ENCODE results near the gene PHACTR2. TPM values are rescaled to one million over a fixed set of nuclear protein-coding genes. Genes with fewer than 3 reads are reported as not detected.
"Not testable (repeated sequence)": the region's sequence is repeated elsewhere in the genome, so short reads cannot be mapped to it uniquely, and the experiment has no call there.

The PHACTR2 gene
- total RNA-seq: 160 TPM
- polyA plus RNA-seq: 11.2 TPM

DNA sequence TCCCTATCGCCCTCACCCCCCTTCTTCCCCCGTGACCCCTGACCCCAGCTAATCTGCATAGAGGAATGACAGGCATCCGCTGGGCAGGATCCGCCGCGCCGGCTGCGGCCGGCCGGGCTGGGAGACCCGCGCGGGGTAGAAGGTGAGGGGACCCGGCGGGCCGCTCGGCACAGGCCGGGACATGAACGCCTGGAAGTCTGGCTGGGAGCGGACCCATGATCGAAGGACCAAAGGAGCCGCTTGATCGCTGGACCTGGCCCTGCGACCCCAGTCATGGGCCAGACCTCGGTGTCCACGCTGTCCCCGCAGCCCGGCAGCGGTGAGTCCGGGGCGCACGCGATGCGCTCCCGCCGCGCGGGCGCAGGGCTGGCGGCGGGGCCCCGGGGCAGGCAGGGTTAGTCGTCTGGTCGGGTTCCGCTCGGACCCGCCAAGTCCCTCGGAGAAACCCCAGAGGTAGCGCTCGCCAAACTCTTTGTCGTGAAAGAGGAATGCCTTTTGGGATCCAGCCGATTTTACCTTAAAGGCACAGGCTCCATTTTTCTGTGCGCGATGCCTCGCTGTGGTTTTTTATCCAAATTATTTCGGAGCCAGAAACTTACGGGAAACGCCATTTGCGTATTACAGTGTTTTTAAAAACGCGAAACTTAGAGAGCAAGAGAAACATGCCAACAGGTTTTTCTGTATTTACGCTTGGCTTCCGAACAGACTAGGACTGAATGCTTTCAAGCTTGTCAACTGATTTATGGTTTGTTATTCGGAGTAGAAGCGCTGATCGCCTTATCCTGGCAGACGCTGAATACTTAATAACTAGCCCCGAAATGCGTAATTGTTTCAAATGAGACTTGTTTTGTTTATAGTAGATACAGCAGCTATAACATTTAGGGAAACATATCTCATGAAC, at the start of gene PHACTR2:
TSS of gene PHACTR2 (plus strand) at position 75 of the 901 bp plus-strand sequence. CDS start at position 274, 199 bp downstream.
- WGBS: under 1% methylated on average over 69 of the region's 69 CpGs
- no peaks in the 10 kb centered on the region for H3K4me1 ChIP-seq (ENCODE audit: insufficient read depth)
- peak; percentile 79 for DNase-seq (ENCODE audit: extremely low spot score)
- H3K27ac ChIP-seq (ENCODE audit: low read depth): peak within 1 kb of the TSS; percentile 97
- peak within 1 kb of the TSS; percentile 95 for H3K4me3 ChIP-seq (ENCODE audit: low read depth, low read length)
- no peaks in the 10 kb centered on the region for H3K36me3 ChIP-seq (ENCODE audit: insufficient read depth)

DNA sequence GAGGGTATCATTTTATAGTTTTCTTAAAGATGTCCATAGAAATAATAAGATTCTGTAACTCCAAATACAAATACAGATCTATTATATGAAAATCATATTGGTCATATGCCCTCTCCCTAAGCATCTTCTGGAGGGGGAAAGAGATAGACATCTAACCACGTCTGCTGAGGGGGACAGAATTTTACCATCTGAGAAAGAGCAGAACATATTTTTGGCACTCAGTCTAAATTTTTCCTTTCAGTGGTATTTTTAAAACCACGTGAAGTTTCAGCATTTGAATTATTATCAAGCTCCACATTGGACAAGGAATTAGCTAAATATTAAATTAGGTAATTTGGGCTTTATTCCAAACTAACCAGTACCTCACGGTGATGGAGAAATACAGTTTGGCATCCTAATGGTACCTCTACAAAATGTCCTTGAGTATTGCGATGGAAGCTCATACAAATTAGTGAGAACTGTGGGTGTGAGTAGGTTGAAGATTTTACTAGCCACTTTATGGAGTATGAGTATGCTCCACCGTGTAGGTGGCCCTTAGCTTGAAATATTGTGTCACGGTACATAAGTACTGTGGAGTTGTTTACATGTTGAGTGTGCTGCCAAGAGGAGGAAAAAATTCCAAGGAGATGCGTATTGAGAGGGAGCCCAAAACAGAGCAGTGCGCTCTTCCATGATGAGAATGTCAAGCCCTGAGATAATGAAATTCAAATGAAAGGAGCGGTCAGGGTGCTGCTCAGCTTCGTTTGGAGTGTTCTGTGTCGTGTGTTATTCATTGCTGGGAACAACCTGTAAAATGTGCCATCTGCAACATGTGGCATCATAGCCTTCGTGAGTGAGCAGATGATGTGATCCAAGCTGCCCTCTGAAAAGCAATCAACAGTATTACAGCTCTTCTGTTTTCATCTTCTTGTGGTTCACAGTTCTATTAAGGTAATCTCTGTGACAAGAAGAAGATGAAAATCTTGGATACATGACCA, 48.4 kb upstream of the PHACTR2 start:
- Histone ChIP-seq H3K4me1 (ENCODE audit: insufficient read depth) (no peaks in the 10 kb centered on the region), H3K27ac (ENCODE audit: low read depth) (no peak overlapping the region), H3K4me3 (ENCODE audit: low read depth, low read length) (no peak overlapping the region), H3K36me3 (ENCODE audit: insufficient read depth) (no peaks in the 10 kb centered on the region)
- DNase-seq (ENCODE audit: extremely low spot score): no peak
- WGBS: 39% methylated on average over 12 of the region's 12 CpGs

DNA sequence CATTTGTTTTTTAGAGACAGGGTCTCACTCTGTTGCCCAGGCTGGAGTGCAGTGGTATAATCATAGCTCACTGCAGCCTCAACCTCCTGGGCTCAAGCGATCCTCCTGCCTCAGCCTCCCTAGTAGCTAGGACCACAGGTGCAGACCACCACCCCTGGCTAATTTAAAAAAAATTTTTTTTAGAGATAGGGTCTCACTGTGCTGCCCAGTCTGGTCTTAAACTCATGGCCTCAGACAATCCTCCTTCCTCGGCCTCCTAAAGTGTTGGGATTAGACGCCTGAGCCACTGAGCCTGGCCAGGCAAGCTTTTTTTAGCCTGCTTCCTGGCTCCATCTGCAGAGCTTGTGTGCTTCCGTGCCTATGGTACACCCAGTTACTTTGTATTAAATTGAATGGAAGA, 46.6 kb upstream of the PHACTR2 start:
- not testable (repeated sequence) for DNase-seq (ENCODE audit: extremely low spot score); H3K4me3 ChIP-seq (ENCODE audit: low read depth, low read length); H3K27ac ChIP-seq (ENCODE audit: low read depth); H3K4me1 ChIP-seq (ENCODE audit: insufficient read depth); H3K36me3 ChIP-seq (ENCODE audit: insufficient read depth)
- WGBS: 97% methylated on average over 4 of the region's 4 CpGs

DNA sequence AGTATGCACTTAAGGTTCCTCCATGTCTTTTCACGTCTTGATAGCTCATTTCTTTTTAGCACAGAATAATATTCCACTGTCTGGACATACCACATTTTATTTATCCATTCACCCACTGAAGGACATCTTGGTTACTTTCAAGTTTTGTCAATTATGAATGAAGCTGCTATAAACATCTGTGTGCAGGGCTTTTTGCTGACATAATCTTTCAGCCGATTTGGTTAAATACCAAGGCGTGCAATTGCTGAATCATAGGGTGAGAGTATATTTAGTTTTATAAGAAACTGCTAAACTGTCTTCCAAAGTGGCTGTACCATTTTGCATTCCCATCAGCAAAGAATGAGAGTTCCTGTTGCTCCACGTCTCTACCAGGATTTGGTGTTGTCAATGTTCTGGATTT, 44.9 kb upstream of the PHACTR2 start:
- Histone ChIP-seq H3K36me3 (ENCODE audit: insufficient read depth) (no peaks in the 10 kb centered on the region), H3K27ac (ENCODE audit: low read depth) (no peak overlapping the region), H3K4me1 (ENCODE audit: insufficient read depth) (no peaks in the 10 kb centered on the region), H3K4me3 (ENCODE audit: low read depth, low read length) (no peak overlapping the region)
- 96% methylated on average over 4 of the region's 4 CpGs for WGBS
- DNase-seq (ENCODE audit: extremely low spot score): no peak

DNA sequence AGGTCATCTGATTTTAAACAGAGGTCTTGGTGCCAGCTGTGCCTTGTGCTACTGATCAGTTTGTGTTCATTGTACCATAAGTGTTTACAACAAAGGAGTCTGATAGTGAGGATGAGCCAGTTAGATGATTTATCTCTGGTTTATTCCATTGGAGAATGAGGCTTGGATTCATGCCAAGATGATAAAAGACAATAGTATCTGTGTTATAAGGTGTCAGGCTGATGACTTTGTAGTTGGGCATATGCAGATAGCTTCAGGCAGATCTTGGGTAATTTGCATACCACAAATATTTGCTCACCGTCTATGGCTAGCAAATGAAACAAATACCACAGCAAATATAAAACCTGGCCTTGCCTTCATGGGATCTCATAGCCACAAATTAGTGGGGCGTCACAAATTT, 43.3 kb upstream of the PHACTR2 start:
- WGBS: 69% methylated on average over 2 of the region's 2 CpGs
- Histone ChIP-seq H3K27ac (ENCODE audit: low read depth) (no peak overlapping the region), H3K4me3 (ENCODE audit: low read depth, low read length) (no peak overlapping the region), H3K36me3 (ENCODE audit: insufficient read depth) (no peaks in the 10 kb centered on the region), H3K4me1 (ENCODE audit: insufficient read depth) (no peaks in the 10 kb centered on the region)
- DNase-seq (ENCODE audit: extremely low spot score): no peak

DNA sequence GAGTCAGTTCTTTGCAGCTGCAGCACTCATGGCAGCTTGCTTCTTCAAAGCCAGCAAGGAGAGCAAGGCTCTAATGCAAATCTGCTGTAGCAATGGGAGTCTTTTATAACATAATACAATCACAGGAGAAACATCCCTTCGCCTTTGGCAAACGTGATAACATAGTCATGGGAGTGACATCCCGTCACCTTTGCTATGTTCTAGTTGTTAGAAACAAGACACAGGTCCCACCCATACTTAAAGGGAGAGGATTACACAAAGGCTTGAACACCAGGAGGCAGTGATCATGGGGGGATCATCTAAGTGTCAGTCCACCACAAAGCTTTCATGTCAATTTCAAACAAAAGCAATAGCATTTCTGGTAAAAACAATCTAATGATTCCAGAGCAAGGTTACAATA, 40.1 kb upstream of the PHACTR2 start:
- no peak for DNase-seq (ENCODE audit: extremely low spot score)
- 83% methylated on average over 3 of the region's 3 CpGs for WGBS
- no peak overlapping the region for H3K27ac ChIP-seq (ENCODE audit: low read depth)
- no peaks in the 10 kb centered on the region for H3K4me1 ChIP-seq (ENCODE audit: insufficient read depth)
- no peak overlapping the region for H3K4me3 ChIP-seq (ENCODE audit: low read depth, low read length)
- no peaks in the 10 kb centered on the region for H3K36me3 ChIP-seq (ENCODE audit: insufficient read depth)

DNA sequence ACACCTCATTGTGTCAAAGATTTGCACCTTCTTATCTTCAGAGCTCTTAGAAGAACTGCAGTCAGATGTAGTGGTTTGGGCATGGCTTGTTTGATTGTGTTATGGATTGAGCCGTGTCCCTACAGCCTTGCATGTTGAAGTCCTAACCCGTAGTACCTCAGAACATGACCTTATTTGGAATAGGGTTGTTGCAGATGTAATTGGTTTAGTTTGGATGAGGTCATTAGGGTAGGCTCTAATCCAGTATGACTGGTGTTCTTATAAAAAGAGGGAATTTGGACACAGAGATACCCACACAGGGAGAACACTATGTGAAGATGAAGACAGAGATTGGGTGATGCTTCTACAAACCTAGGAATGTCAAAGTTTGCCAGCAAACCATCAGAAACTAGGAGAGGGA, 35.4 kb upstream of the PHACTR2 start:
- H3K4me1 ChIP-seq (ENCODE audit: insufficient read depth): no peaks in the 10 kb centered on the region
- DNase-seq (ENCODE audit: extremely low spot score): no peak
- H3K36me3 ChIP-seq (ENCODE audit: insufficient read depth): no peaks in the 10 kb centered on the region
- H3K27ac ChIP-seq (ENCODE audit: low read depth): no peak overlapping the region
- H3K4me3 ChIP-seq (ENCODE audit: low read depth, low read length): no peak overlapping the region
- 54% methylated on average over 2 of the region's 2 CpGs for WGBS

DNA sequence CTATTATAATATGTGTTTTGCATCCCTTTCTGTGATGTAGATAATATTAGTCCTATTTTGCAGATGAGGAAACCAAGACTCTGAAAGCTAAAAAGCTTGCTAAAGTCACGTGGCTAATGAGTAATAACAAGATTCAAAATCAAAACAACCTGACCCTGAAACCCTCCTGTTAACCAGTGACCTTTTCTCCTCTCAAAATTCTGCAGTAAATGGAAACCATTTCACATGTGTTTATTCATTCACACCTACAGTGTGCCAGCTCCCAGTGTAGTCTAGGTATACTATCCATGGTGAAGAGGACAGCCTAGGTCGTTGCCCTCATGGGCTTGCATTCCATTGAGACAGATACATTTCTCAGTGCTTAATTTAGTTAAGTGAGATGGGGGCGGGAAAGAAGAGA, 30.6 kb upstream of the PHACTR2 start:
- Histone ChIP-seq H3K4me1 (ENCODE audit: insufficient read depth) (no peaks in the 10 kb centered on the region), H3K36me3 (ENCODE audit: insufficient read depth) (no peaks in the 10 kb centered on the region), H3K27ac (ENCODE audit: low read depth) (no peak overlapping the region), H3K4me3 (ENCODE audit: low read depth, low read length) (no peak overlapping the region)
- DNase-seq (ENCODE audit: extremely low spot score): no peak
- WGBS: 79% methylated on average over 3 of the region's 3 CpGs

DNA sequence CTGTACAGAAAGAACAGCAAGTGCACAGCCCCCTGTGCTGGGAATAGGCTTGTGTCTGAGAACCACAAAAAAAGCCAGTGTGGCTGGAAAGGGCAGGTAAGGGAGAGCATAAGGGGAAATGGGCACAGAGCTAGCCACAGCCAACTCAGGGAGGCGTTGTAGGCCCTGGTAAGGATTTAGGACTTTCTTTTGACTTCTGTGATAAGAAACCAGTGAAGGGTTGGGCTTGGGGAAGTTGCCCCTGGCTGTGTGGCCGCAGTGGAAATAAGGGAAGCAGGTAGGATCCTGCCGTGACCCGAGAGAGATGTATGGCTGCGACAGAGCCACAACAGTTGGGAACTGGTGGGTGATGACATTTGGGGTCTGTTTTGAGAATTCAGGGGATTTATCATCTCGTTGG, 30.0 kb upstream of the PHACTR2 start:
- WGBS: 80% methylated on average over 6 of the region's 6 CpGs
- H3K27ac ChIP-seq (ENCODE audit: low read depth): no peak overlapping the region
- H3K36me3 ChIP-seq (ENCODE audit: insufficient read depth): no peaks in the 10 kb centered on the region
- DNase-seq (ENCODE audit: extremely low spot score): no peak
- no peak overlapping the region for H3K4me3 ChIP-seq (ENCODE audit: low read depth, low read length)
- H3K4me1 ChIP-seq (ENCODE audit: insufficient read depth): no peaks in the 10 kb centered on the region

DNA sequence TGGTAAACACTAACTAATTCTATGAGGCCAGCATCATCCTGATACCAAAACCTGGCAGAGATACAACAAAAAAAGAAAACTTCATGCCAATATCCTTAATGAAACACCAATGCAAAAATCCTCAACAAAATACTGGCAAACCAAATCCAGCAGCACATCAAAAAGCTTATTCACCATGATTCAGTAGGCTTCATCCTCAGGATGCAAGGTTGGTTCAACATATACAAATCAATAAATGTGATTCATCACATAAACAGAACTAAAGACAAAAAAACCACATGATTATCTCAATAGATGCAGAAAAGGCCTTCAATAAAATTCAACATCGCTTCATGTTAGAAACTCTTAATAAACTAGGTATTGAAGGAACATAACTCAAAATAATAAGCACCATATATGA, 28.4 kb upstream of the PHACTR2 start:
- not testable (repeated sequence) for H3K36me3 ChIP-seq (ENCODE audit: insufficient read depth); H3K4me3 ChIP-seq (ENCODE audit: low read depth, low read length); DNase-seq (ENCODE audit: extremely low spot score); H3K4me1 ChIP-seq (ENCODE audit: insufficient read depth); H3K27ac ChIP-seq (ENCODE audit: low read depth)
- 100% methylated on average over 1 of the region's 1 CpG for WGBS

DNA sequence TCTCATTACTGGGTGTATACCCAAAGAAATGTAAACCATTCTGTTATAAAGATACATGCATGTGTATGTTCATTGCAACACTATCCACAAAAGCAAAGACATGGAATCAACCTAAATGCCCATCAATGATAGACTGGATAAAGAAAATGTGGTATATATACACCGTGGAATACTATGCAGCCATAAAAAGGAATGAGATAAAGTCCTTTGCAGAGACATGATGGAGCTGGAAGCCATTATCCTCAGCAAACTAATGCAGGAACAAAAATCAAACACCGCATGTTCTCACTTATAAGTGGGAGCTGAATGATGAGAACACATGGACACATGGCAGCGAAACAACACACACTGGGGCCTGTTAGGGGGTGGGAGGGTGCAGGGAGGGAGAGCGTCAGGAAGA, 26.4 kb upstream of the PHACTR2 start:
- H3K27ac ChIP-seq (ENCODE audit: low read depth); H3K36me3 ChIP-seq (ENCODE audit: insufficient read depth); H3K4me3 ChIP-seq (ENCODE audit: low read depth, low read length); H3K4me1 ChIP-seq (ENCODE audit: insufficient read depth); DNase-seq (ENCODE audit: extremely low spot score): not testable (repeated sequence)
- WGBS: 97% methylated on average over 4 of the region's 4 CpGs

DNA sequence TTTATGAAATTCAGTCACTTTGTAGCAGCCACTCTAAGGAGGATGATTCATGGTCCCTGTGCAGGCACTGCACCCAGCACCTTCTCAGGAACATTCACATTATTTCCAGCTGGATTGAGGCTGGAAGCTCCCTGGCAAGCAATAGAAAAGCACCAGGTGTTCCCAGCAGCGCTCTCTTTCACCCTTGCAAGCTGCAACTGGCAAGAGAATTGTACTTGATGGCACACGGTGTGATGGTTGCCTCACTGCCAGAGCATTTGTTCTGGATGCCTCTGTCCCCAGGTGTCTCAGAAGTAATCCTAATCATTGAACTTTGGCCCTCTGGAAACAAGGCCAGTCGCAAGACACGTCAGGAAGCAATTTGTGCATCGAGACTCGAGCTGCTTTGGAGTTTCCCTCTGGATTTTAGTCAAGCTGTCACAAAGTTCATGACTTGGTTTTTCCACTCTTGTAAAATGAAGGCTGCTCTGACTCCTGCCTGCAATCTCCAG, 24.9 kb upstream of the PHACTR2 start:
- Histone ChIP-seq H3K27ac (ENCODE audit: low read depth) (no peak overlapping the region), H3K4me3 (ENCODE audit: low read depth, low read length) (no peak overlapping the region), H3K4me1 (ENCODE audit: insufficient read depth) (no peaks in the 10 kb centered on the region), H3K36me3 (ENCODE audit: insufficient read depth) (no peaks in the 10 kb centered on the region)
- WGBS: 32% methylated on average over 6 of the region's 6 CpGs
- DNase-seq (ENCODE audit: extremely low spot score): no peak

DNA sequence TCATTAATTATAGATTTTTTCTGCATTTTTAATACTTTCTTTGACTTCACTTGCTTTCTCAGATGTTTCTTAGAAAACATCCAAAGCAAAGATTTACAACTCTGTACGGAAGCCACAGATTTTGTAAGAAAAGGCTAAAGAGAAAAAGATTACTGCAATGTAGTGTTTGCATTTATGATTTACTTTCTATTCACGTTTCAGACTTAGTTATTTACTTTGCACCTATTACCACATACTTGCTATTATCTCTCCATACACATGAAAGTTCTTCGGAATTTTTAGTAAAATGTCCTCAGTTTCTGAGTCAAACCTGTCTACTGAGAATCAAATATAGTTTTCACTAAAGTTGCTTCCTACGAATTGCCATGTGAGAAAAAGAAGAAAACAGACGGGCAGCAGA, 22.2 kb upstream of the PHACTR2 start:
- DNase-seq (ENCODE audit: extremely low spot score): no peak
- H3K4me1 ChIP-seq (ENCODE audit: insufficient read depth): no peaks in the 10 kb centered on the region
- H3K4me3 ChIP-seq (ENCODE audit: low read depth, low read length): no peak overlapping the region
- H3K27ac ChIP-seq (ENCODE audit: low read depth): no peak overlapping the region
- WGBS: 81% methylated on average over 5 of the region's 5 CpGs
- H3K36me3 ChIP-seq (ENCODE audit: insufficient read depth): no peaks in the 10 kb centered on the region
